Activated T-cell treated with anti-CD3 and anti-CD28 coated beads for 24 hours (primary cell): ENCODE results near the gene RYR2.

Experiments
- DNase-seq: peaks from one replicate; pipeline ENCODE4 v3.0.0-alpha.2; 2020; ENCODE audit warnings: low read depth

RYR2 gene

GRCh38 chr1:237041795-237042525 is at the start of gene RYR2:
TSS of gene RYR2 (plus strand) at chr1:237042184. CDS start at chr1:237042522, 338 bp downstream.
- no peak for DNase-seq

GRCh38 chr1:236992449-236992848 is 49.5 kb upstream of the RYR2 start:
- DNase-seq = no peak

- DNase-seq = no peak
These were observed 47.5 kb upstream of the RYR2 start for GRCh38 chr1:236994450-236994849.

- DNase-seq = no peak
These were observed 44.6 kb upstream of the RYR2 start for GRCh38 chr1:236997361-236997760.

- DNase-seq = no peak
These were observed 44.1 kb upstream of the RYR2 start for GRCh38 chr1:236997882-236998281.

- no peak for DNase-seq
These were observed 43.4 kb upstream of the RYR2 start for GRCh38 chr1:236998546-236998945.

- DNase-seq = no peak
These were observed 41.8 kb upstream of the RYR2 start for GRCh38 chr1:237000191-237000590.

- DNase-seq = no peak
These were observed 38.5 kb upstream of the RYR2 start for GRCh38 chr1:237003516-237003915.

GRCh38 chr1:237004116-237004515 is 37.9 kb upstream of the RYR2 start, which contains the start of gene MT1HL1:
TSS of gene MT1HL1 (minus strand) at chr1:237004441. CDS start at chr1:237004372, 69 bp downstream.
- DNase-seq = no peak

- DNase-seq = no peak
These were observed 36.3 kb upstream of the RYR2 start for GRCh38 chr1:237005674-237006073.

- no peak for DNase-seq
These were observed 34.7 kb upstream of the RYR2 start for GRCh38 chr1:237007147-237007881.

GRCh38 chr1:237009611-237010010 is 32.4 kb upstream of the RYR2 start:
- no peak for DNase-seq

GRCh38 chr1:237011432-237011831 is 30.6 kb upstream of the RYR2 start:
- no peak for DNase-seq

- DNase-seq = no peak
These were observed 29.6 kb upstream of the RYR2 start for GRCh38 chr1:237012361-237012760.

GRCh38 chr1:237012788-237013383 is 29.1 kb upstream of the RYR2 start:
- no peak for DNase-seq

GRCh38 chr1:237013608-237014007 is 28.4 kb upstream of the RYR2 start:
- DNase-seq = no peak

- no peak for DNase-seq
These were observed 25.4 kb upstream of the RYR2 start for GRCh38 chr1:237016626-237017025.

- DNase-seq = no peak
These were observed 23.1 kb upstream of the RYR2 start for GRCh38 chr1:237018896-237019295.

GRCh38 chr1:237025358-237026074 is 16.5 kb upstream of the RYR2 start:
- no peak for DNase-seq

- no peak for DNase-seq
These were observed 12.7 kb upstream of the RYR2 start for GRCh38 chr1:237029240-237029639.

GRCh38 chr1:237029850-237030535 is 12.0 kb upstream of the RYR2 start:
- no peak for DNase-seq

GRCh38 chr1:237031480-237031879 is 10.5 kb upstream of the RYR2 start:
- DNase-seq = no peak
